ENCODE results near the gene TMEM39B.
"Not testable (repeated sequence)": the region's sequence is repeated elsewhere in the genome, so short reads cannot be mapped to it uniquely, and the experiment has no call there.

Gene TMEM39B

DNA sequence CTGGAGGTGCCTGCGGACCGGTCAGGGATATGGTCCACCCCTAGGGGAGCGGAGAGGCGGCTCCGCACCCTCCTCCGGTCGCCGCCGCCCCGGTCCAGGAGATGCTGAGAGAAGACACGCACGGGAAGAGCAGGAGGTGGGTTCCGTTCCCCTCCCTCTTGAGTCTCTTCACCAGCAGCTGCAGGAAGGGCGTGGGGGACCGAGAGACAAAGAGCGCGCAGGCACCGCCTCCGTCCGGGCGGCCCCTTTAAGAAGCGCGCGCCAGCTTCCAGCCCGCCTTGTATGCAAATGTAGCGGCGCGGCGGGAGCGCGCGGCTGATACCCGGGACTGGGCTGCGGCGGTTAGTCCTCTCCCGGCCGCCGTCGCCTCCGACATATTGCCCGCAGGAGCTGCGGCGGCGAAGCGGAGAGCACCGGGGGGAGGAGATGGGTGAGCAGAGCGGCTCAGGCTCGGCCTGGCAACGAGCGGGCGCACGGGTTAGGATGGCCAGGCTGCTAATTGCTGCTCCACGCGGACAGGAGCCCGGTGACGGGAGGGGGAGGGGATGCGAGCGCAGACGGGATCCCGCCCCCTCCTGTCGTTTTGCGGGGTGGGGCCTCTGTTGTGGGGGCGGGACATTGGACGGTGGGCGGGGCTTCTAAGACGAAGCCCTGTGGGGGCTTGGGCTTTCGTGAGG lies at the start of gene TMEM39B:
TSS of gene TMEM39B (plus strand) at position 318 of the 677 bp plus-strand sequence. CDS start at position 427, 109 bp downstream.
- DNase-seq (ENCODE audit: low read depth): no peak

DNA sequence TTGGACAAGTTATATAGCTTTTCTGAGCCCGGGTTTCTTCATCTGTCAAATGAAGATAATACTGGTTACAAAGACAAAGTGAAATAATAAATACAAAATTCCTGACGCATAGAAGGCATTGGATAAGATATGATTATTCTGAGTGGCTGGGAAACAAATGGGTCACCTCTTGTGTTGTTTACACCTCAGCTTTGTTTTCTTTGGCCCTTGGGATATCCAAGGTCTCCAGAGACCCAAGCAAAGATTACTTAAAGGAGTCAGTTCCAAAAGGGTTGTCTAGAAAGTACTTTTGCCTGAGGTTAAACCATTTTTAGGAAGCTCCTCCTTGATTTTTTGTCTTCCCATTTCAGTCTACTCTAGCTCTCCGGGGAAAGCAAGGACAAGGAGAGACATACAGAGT lies 49.4 kb upstream of the TMEM39B start:
- DNase-seq (ENCODE audit: low read depth): no peak

DNA sequence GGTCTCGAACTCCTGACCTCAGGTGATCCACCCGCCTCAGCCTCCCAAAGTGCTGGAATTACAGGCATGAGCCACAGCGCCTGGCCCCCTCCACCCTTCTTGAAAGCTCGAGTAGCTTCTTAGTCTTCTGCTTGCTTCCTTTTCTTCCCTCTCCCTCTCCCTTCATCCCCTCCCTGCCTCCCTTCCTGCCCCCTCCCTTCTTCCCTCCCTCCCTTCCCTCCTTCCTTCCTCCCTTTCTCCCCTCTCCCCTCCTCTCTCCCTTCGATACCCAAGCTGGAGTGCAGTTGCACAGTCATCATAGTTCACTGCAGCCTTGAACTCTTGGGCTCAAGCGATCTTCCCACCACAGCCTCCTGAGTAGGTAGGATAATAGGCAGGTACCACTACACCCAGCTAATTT lies 47.2 kb upstream of the TMEM39B start:
- DNase-seq (ENCODE audit: low read depth): no peak

DNA sequence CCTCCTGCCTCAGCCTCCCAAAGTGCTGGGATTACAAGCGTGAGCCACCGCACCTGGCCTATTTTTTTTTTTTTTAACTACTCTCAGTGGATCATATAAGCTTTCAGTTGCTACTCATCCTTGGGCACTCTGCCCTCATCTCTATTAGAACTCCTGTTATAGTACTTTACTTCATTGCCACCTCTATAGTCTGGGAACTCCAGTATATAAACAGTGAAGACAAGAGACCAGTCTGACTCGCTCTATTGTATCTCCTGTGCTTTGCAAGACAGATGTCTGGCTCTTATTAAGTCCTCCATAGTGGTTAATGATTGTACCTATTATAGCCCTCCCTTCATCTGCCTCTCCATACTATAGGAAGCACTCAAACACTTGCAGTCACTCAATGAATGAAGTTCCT lies 44.0 kb upstream of the TMEM39B start:
- no peak for DNase-seq (ENCODE audit: low read depth)

DNA sequence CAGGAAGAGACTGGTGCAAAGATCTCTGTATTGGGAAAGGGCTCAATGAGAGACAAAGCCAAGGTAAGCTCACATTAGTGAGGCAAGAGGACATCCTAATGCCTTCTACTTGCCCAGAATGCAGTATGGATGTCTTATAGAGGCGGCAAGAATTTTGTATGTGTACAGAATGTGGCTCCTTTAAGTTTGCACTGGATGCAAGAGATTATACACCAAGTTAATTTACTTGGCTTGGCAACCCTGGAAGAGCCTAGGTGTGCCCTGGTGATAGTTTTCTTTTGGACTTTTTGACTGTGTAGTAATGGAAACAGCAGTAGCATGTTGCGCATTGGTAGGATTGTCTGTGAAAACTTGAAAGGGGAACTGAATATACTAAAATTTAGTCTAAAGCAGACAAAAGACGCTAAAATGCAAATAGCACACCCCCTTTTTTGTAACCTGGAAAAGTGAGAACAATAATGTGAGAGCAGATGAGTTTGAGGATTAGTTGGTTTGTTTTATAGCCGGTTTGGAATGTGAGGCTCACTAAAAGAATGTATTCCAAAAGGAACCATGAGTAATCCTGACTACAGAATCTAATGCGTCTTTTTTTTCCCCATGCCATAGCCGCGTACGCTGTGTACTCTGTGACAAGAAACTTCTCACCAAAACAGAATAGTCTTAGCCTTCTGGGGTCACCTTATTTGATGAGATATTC lies 41.0 kb upstream of the TMEM39B start:
- DNase-seq (ENCODE audit: low read depth): peak; percentile 50

DNA sequence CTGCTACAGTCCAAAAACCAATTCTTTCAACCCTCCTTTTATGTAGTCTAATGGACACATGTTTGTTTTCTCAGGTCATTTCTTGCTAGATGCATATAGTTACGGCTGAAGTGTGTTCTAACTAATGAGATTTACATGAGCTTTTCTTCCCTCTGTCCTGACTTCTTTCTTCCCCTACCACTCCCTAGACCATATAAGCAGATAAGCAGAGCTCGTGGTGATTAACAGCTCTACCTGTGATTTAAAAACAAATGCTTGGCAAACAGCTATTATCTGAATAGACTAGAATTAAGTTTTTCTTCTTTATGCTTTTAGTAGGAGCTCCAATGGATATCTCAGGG lies 40.5 kb upstream of the TMEM39B start:
- no peak for DNase-seq (ENCODE audit: low read depth)

DNA sequence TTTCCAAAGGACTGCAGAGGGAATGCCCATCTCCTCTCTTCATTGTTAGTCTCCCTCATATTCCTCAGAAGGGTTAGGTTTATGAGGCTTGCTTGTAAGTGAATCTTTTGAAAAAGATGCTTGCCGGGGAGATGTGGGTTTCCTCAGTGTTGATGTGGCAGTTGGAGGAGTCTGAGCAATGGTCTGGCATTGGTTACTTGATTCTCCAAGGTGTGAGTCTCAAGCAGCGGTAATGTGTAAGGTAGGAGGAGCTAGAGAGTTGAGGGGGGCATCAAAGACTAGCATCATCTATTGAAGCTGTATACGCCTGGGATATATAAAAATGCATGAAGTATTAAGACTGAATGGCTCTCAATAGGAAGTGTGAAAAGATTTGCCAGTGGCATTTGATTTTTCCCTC lies 37.6 kb upstream of the TMEM39B start:
- DNase-seq (ENCODE audit: low read depth): no peak

DNA sequence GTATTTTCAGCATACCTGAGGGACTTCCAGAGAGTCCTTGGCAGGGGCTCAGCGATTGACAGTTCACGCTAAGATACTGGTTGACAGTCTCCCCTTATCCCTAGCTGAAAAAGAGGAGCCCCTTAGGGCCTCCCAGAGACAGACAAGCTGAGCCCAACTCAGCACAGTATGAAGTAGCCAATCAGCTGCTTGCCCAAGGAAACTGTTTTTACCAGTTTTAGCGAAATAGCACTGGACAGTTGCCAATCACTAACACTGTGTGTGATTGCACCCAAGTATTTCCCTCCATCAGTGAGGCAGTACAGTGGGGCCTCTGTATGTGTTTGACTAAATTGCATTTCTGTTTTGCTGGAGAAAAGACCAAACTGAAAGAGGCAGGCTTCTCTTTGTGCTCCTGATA lies 32.0 kb upstream of the TMEM39B start:
- no peak for DNase-seq (ENCODE audit: low read depth)

DNA sequence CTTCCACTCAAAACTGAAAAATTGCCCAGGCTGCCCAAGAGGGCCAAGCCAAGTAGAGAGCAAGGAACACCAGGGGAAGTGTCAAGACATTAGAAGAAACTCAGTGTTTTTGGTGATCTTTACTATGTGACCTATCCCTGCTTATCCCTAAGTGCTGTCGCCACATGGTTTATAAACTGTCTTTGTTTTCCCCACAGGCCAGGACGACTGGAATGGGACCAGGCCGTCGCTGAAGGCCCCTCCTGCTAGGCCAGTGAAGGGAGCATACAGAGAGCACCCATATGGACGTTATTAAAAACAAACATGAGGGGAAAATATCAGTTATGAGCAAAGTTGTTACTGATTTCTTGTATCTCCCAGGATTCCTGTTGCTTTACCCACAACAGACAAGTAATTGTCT lies 30.4 kb upstream of the TMEM39B start:
- no peak for DNase-seq (ENCODE audit: low read depth)

DNA sequence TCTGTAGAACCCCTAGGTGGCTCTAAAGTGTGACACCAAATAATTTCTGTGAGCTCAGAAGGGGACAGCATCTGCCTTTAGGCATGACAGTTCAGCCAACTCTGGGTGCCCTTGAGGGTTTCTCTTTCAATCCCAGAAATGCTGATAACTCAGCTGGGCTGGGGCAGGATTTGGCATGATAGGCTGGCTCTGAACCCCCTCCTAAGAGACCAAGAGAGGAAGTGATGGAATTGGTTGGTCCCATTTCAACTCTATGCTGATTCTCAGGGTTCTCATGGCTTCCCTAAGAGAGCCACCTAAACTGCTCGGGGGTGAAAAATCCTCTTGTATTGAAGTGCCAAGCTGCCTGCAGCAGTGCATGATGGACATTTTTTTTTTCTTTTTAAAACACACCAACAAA lies 28.5 kb upstream of the TMEM39B start:
- no peak for DNase-seq (ENCODE audit: low read depth)

DNA sequence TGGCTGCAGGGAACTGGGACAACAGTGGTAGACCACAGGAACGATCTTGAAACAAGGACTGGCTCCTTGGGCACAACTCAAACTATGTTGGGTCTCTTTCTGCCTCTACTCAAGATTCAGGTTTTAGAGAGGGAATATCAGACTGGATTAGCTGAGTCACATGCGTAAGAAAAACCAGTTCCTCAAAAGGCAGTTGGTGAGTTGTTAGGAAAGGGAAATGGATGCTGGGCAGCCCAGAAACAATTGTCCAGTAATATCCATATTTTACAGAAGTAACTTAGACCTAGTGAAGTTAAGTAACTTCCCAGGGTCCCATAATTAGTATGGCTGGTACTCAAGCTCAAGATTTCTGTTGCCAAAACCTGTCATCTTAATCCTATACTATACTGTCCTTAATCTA lies 27.0 kb upstream of the TMEM39B start:
- no peak for DNase-seq (ENCODE audit: low read depth)

DNA sequence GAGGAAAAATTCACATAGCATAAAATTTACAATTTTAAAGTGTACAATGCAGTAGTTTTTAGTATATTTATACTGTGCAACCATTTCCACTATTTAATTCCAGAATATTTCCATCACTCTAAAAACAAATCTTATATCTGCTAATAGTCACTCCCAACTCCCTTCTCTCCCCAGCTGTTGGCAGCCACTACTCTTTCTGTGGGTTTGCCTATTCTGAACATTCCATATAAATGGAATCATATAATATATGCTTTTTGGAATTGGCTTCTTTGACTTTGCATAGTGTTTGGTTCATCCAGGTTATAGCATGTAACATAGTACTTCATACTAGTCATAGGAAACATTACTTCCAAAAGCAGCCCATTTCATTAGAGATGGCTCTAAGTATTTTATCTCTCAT lies 25.0 kb upstream of the TMEM39B start:
- no peak for DNase-seq (ENCODE audit: low read depth)

DNA sequence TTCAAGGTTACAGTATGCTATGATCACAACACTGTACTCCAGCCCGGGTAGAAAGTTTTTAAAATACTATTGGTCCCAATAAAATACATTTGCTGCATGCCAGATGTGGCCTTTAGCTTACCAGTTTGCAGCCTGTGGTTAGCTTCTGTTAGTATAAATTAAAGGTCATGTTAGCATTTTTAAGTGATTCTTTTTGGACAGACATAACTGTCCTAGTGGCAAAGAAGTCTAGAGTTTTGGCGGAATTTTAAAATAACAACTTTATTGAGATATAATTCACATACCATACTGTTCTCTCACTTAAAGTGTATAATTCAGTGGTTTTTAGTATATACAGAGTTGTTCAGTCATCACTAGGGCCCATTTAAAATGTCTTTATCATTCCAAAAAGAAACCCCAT lies 24.3 kb upstream of the TMEM39B start:
- no peak for DNase-seq (ENCODE audit: low read depth)

DNA sequence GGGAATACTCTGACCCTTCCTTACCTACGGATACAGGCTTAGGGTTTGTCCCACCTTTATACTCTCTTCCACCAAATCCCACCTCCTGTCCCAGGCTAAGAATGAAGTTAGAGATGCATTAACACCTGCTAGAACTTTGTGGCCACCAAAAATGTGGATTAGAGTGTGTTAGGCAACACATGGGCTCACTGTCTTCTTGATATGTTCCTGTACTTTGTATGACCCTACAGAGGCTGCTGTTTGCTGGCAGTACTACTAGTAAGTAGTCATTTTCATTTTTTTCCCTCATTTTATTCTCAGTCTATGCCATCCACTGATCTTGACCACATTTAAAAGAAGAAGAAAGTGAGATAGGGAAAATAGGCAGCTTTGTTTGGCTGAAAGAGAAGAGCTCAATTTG lies 21.0 kb upstream of the TMEM39B start:
- no peak for DNase-seq (ENCODE audit: low read depth)

DNA sequence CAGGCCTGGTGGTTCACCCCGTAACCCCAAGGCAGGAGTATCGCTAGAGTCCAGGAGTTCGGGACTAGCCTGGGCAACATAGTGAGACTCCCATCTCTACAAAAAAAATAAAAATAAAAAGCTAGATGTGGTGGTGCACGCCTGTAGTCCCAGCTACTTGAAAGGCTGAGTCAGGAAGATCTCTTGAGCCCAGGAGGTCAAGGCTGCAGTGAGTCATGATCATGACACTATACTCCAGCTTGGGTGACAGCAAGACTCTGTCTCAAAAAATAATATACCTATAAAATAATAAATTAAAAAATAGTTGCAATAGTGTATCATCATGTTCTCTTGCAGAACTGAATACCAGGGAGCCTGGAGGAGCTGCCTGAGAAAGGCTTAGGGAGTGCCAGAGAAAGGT lies 19.9 kb upstream of the TMEM39B start:
- no peak for DNase-seq (ENCODE audit: low read depth)

DNA sequence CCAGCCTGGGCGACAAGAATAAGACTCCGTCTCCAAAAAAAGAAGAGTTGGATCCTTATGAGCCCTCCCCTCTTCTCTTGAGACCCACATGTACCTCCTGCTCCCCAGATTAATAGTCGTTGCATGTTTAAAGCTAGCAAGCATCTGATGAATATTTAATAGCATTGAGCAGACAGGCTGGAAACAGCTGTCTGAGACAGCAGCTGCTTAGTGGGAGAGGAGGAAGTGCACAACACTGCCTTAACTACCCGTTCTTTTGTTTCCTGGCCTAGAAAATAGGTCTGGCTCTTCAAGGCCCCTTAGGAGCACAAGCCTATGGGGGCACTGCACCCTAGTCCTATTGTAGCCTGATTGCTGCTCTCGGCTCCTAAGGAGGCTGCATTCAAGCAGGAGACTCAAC lies 17.3 kb upstream of the TMEM39B start:
- no peak for DNase-seq (ENCODE audit: low read depth)

DNA sequence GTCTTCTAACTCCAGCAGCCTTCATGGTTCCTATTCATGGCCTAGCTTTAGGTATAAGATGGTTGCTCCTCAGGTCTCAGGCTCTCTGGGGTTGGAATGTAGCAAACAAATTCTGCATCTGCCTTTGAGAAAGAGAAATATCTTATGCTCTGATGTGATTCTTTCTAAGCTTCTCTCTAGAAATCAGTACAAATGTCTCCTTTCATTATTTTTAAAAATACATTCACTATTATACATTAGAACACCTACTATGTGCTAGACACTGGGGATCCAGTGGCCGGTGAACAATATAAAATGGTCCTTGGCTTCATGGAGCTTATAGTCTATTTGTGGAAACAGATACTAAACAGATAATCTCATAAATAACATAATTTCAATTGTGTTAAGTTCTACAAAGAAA lies 16.1 kb upstream of the TMEM39B start:
- no peak for DNase-seq (ENCODE audit: low read depth)

DNA sequence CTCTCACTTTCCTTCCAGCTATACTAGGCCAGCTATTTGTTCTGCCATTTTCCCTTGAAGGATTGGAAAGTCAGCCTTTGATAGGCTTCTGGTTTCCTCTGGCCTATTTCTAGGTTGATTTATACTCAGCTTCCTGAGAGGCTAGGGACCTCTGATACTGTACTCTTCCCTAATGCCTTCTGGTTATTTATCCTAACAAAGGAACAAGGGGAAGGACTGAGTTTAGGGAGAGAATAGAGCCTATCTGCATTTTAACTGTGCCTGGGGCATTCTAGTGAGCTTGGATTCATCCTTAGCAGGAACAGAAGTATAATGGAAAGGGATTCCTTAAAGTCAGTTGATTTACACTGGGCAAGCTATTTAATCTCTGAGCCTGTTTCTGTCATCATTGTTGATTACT lies 11.8 kb upstream of the TMEM39B start:
- no peak for DNase-seq (ENCODE audit: low read depth)

DNA sequence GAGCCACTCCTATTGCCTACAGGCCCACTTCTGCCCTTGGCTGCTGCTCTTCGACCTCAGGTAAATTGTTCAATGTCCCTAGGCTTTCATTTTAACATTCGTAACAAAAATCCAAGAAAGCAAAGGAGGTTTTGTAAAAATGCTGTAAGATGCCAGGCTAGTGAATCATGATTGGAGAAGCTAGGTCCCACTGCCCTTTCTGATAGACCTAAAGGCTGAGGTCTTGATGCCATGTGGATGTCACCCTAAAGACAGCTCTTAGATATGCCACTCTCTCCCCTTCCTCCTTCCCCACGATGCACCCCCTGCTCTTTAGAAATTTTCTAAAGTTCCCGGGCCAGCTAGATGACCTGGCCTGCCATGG lies 9.9 kb upstream of the TMEM39B start:
- DNase-seq (ENCODE audit: low read depth): no peak

DNA sequence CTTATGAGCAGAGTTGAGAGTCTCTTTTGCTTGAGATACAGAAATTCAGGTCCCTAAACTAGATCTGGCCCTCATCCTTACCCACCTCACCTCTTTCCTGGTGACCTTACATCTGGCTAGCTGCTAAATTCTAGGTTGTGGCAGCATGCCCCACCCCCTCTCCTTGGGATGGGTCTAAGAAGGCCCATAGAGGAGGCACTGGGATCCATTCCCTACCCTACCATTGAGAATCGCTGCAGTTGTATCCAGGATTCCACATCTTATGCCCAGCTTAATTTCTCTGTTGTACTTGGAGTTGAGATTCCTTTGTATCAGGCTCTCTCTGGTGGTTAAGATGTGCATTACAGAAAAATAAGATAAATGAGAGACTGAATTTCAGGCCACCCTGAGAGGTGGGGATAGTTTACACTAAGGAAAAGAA lies 9.5 kb upstream of the TMEM39B start:
- no peak for DNase-seq (ENCODE audit: low read depth)

DNA sequence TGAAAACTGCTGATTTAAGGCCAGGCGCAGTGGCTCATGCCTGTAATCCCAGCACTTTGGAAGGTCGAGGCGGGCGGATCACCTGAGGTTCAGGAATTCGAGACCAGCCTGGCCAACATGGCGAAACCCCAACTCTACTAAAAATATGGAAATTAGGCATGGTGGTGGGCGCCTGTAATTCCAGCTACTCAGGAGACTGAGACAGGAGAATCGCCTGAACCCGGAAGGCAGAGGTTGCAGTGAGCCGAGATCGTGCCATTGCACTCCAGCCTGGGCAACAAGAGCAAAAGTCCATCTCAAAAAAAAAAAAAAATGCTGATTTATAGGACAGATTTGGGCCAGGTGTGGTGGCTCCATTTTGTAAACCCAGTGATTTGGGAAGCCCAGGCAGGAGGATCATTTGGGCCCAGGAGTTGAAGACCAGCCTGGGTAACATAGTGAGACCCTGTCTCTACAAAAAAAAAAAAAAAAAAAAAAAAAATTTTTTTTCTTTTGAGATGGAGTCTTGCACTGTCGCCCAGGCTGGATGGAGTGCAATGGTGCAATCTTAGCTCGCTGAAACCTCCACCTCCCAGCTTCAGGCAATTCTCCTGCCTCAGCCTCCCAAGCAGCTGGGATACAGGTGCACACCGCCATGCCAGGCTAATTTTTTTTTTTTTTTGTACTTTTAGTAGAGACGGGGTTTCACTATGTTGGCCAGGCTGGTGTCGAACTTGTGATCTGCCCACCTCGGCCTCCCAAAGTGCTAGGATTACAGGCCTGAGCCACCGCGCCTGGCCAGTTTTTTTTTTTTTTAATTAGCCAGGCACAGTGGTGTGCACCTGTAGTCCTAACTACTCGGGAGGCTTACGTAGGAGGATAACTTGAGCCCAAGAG lies 6.9 kb upstream of the TMEM39B start:
- not testable (repeated sequence) for DNase-seq (ENCODE audit: low read depth)

DNA sequence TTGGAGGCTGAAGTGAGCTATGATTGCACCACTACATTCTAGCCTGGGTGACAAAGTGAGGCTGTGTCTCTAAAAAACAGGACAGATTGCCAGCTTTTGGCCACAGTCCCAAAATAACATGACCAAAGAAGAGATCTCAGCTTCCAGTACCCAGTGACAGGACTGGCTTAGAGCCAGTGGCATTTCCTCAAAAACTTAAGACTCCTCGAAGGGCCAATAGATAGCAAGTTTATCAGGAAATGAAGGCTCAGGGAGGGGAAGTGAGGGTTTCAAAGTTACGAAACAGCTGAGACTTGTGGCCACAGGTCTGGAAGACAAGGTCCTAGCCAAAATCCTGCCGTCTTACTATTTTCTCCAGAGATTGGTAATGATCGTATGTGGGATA lies 6.3 kb upstream of the TMEM39B start:
- DNase-seq (ENCODE audit: low read depth): no peak

DNA sequence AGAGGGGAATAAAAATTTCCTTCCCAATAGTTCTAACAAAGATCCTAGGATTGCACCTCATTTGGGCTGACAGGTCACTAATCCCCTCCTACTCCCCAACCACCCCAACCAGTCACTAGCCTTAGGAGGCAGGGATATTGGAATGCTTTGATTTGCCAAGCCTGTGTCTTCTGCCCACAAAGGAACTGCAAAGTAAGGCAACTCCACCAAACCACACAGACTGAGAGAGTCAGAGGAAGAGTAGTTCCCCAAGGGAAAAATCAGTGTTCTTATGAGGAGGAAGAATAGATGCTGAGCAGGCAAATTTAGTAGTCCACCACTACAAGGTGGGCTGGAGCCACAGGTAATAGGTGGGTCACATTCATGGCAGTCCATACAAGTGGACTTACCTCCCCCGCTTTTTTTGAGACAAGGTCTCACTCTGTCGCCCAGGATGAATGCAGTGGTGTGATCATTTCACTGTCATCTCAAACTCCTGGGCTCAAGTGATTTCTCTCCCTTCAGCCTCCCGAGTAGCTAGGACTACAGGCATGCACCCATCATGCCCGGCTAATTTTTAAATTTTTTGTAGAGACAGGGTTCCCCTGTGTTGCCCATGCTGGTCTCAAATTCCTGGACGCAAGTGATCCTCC lies 3.7 kb upstream of the TMEM39B start:
- no peak for DNase-seq (ENCODE audit: low read depth)
